Neuronal stem cell (in vitro differentiated cells): ENCODE results near the gene SGCA.

Experiments used
- DNase-seq: peaks from one replicate; pipeline ENCODE4 v3.0.0-alpha.2; 2013; ENCODE audit warnings: low spot score
- H2AFZ ChIP-seq: one replicate; pipeline ENCODE4 v1.6.1; 2013; ENCODE audit warnings: mild to moderate bottlenecking, low read length, inconsistent platforms
- H2AK5ac ChIP-seq: 2 replicates; pipeline ENCODE4 v1.6.1; 2013; ENCODE audit warnings: low read depth, mild to moderate bottlenecking, inconsistent platforms, low read length, moderate library complexity, mixed read lengths
- H2BK120ac ChIP-seq: 2 replicates; pipeline ENCODE4 v1.6.1; 2013; ENCODE audit warnings: low read depth, mild to moderate bottlenecking, inconsistent platforms, low read length, moderate library complexity, mixed read lengths
- H2BK12ac ChIP-seq: one replicate; pipeline ENCODE4 v1.6.1; 2013; ENCODE audit warnings: low read length, inconsistent platforms
- H2BK15ac ChIP-seq: 2 replicates; pipeline ENCODE4 v1.6.1; 2013; ENCODE audit warnings: mild to moderate bottlenecking, low read length, inconsistent platforms, mixed read lengths
- H2BK5ac ChIP-seq: one replicate; pipeline ENCODE4 v1.6.1; 2013; ENCODE audit warnings: inconsistent platforms, mild to moderate bottlenecking, low read length, moderate library complexity
- H3K14ac ChIP-seq: one replicate; pipeline ENCODE4 v1.6.1; 2013; ENCODE audit warnings: low read length, inconsistent platforms
- H3K18ac ChIP-seq: 2 replicates; pipeline ENCODE4 v1.6.1; 2013; ENCODE audit warnings: low read length, inconsistent platforms
- H3K23ac ChIP-seq: 2 replicates; pipeline ENCODE4 v1.6.1; 2013; ENCODE audit warnings: low read depth, mild to moderate bottlenecking, mixed read lengths, low read length, inconsistent platforms; ENCODE audit not compliant: poor library complexity
- H3K27ac ChIP-seq: replicated peaks from 3 replicates; pipeline ENCODE4 v1.5.1; 2013; ENCODE audit warnings: low read length, inconsistent platforms
- H3K27me3 ChIP-seq, 3 experiments: 2 replicates each; pipeline ENCODE4 v1.6.1; 2013; ENCODE audit warnings: low read length in 3 of 3, mild to moderate bottlenecking in 2 of 3, inconsistent platforms in 1 of 3, low read depth in 1 of 3, mixed read lengths in 1 of 3, moderate library complexity in 1 of 3; ENCODE audit not compliant: control insufficient read depth in 3 of 3, insufficient read depth in 3 of 3
- H3K36me3 ChIP-seq, 2 donors: replicated peaks in 1 of 2; 2 replicates each; pipeline ENCODE4 v1.6.1; 2013; ENCODE audit warnings: low read length in 2 of 2; ENCODE audit not compliant: control insufficient read depth in 2 of 2, insufficient read depth in 2 of 2
- H3K4ac ChIP-seq: 2 replicates; pipeline ENCODE4 v1.6.1; 2013; ENCODE audit warnings: inconsistent platforms, mild to moderate bottlenecking, low read length, moderate library complexity
- H3K4me1 ChIP-seq, 2 donors: 1 replicate in 1 of 2; 2 replicates in 1 of 2; pipeline ENCODE4 v1.6.1; 2013; ENCODE audit warnings: low read length in 2 of 2, low read depth in 1 of 2; ENCODE audit not compliant: control insufficient read depth in 2 of 2, insufficient read depth in 1 of 2
- H3K4me2 ChIP-seq: one replicate; pipeline ENCODE4 v1.6.1; 2013; ENCODE audit warnings: mild to moderate bottlenecking, low read length, inconsistent platforms; ENCODE audit not compliant: insufficient read depth, poor library complexity, severe bottlenecking
- H3K4me3 ChIP-seq, 2 donors: 2 replicates each; pipeline ENCODE4 v1.5.1; 2013; ENCODE audit warnings: low read length in 2 of 2, mild to moderate bottlenecking in 2 of 2, inconsistent platforms in 1 of 2, moderate library complexity in 1 of 2
- H3K79me1 ChIP-seq: one replicate; pipeline ENCODE4 v1.6.1; 2013; ENCODE audit warnings: low read depth, mild to moderate bottlenecking, inconsistent platforms, low read length, moderate library complexity
- H3K9ac ChIP-seq: one replicate; pipeline ENCODE4 v1.6.1; 2013; ENCODE audit warnings: mild to moderate bottlenecking, low read depth, low read length, inconsistent platforms; ENCODE audit not compliant: poor library complexity
- H3K9me3 ChIP-seq, 2 donors: replicated peaks in 1 of 2; 2 replicates each; pipeline versions ENCODE3 to v1.6.1; 2013; ENCODE audit warnings: low read length in 2 of 2, mild to moderate bottlenecking in 2 of 2, inconsistent platforms in 1 of 2, low read depth in 1 of 2, mixed read lengths in 1 of 2, moderate library complexity in 1 of 2; ENCODE audit not compliant: control insufficient read depth in 2 of 2, insufficient read depth in 1 of 2
- H4K8ac ChIP-seq: one replicate; pipeline ENCODE4 v1.6.1; 2013; ENCODE audit warnings: low read depth, mild to moderate bottlenecking, inconsistent platforms, low read length, moderate library complexity
- H4K91ac ChIP-seq: one replicate; pipeline ENCODE4 v1.6.1; 2013; ENCODE audit warnings: low read length, low read depth, mild to moderate bottlenecking, inconsistent platforms; ENCODE audit not compliant: poor library complexity
- WGBS, 2 donors: extraction: QIAGEN DNeasy Blood & Tissue Kit; methylation state at CpG; one replicate each; pipeline ENCODE4 v1.1.7; 2013; ENCODE audit warnings: missing lambda C conversion rate in 2 of 2, mixed read lengths in 1 of 2; ENCODE audit not compliant: insufficient read length in 2 of 2, insufficient replicate concordance in 1 of 2; ENCODE audit errors: extremely low coverage in 2 of 2; 5-methylcytosine and 5-hydroxymethylcytosine counted together

SGCA gene

GRCh38 chr17:50214976-50215760 is 49.4 kb downstream of the SGCA start:
- Histone ChIP-seq H2AFZ (no peak overlapping the region), H4K91ac (no peak overlapping the region), H3K4me3 (no peak overlapping the region), H2BK120ac (no peak overlapping the region), H3K23ac (no peak overlapping the region), H2BK15ac (peak overlapping the region; percentile 47), H3K4me2 (no peak overlapping the region), H3K27me3 (peaks cover 0 to 10% (median 0%) of the 10 kb centered on the region in 3 experiments), H2BK5ac (no peak overlapping the region), H3K4me1 (peaks cover 22 to 28% of the 10 kb centered on the region in 2 donors), H4K8ac (no peak overlapping the region), H2BK12ac (no peak overlapping the region), H3K14ac (no peak overlapping the region), H3K9ac (no peak overlapping the region), H3K18ac (no peak overlapping the region), H3K27ac (no peak overlapping the region), H3K4ac (no peak overlapping the region), H3K79me1 (no peaks in the 10 kb centered on the region), H3K36me3 (no peaks in the 10 kb centered on the region), H2AK5ac (no peak overlapping the region), H3K9me3 (peaks cover 0 to 2% of the 10 kb centered on the region in 2 donors)
- DNase-seq: no peak
- WGBS, 2 donors: no CpG with 5 or more reads among the region's 8 CpGs

- no peak overlapping the region for H2BK12ac ChIP-seq
- H3K27ac ChIP-seq: no peak overlapping the region
- DNase-seq: no peak
- H2AFZ ChIP-seq: no peak overlapping the region
- H3K4ac ChIP-seq: no peak overlapping the region
- H2AK5ac ChIP-seq: no peak overlapping the region
- no CpG with 5 or more reads among the region's 3 CpGs for WGBS, 2 donors
- no peak overlapping the region for H3K4me2 ChIP-seq
- H2BK15ac ChIP-seq: no peak overlapping the region
- H3K27me3 ChIP-seq: peaks cover 0 to 15% (median 0%) of the 10 kb centered on the region in 3 experiments
- H3K4me1 ChIP-seq: peaks cover 11 to 18% of the 10 kb centered on the region in 2 donors
- no peak overlapping the region for H3K14ac ChIP-seq
- H3K9me3 ChIP-seq: peaks cover 0 to 2% of the 10 kb centered on the region in 2 donors
- no peak overlapping the region for H2BK5ac ChIP-seq
- no peak overlapping the region for H4K8ac ChIP-seq
- H3K79me1 ChIP-seq: no peaks in the 10 kb centered on the region
- H3K18ac ChIP-seq: no peak overlapping the region
- no peak overlapping the region for H2BK120ac ChIP-seq
- no peak overlapping the region for H3K9ac ChIP-seq
- no peak overlapping the region for H4K91ac ChIP-seq
- H3K36me3 ChIP-seq: no peaks in the 10 kb centered on the region
- no peak overlapping the region for H3K4me3 ChIP-seq
- no peak overlapping the region for H3K23ac ChIP-seq
These were observed 51.8 kb downstream of the SGCA start for GRCh38 chr17:50217591-50217990.

- no peak overlapping the region for H2AFZ ChIP-seq
- peaks cover 11 to 16% of the 10 kb centered on the region in 2 donors for H3K4me1 ChIP-seq
- no peak overlapping the region for H2BK12ac ChIP-seq
- no peaks in the 10 kb centered on the region for H3K79me1 ChIP-seq
- no peak overlapping the region for H2BK5ac ChIP-seq
- H3K9ac ChIP-seq: no peak overlapping the region
- H4K91ac ChIP-seq: no peak overlapping the region
- WGBS, 2 donors: no CpG with 5 or more reads among the region's 3 CpGs
- no peak overlapping the region for H3K23ac ChIP-seq
- H3K4me3 ChIP-seq: no peak overlapping the region
- no peak overlapping the region for H2BK15ac ChIP-seq
- no peak overlapping the region for H3K18ac ChIP-seq
- no peak overlapping the region for H3K4me2 ChIP-seq
- H3K14ac ChIP-seq: no peak overlapping the region
- DNase-seq: no peak
- peaks cover 0 to 15% (median 0%) of the 10 kb centered on the region in 3 experiments for H3K27me3 ChIP-seq
- H3K4ac ChIP-seq: no peak overlapping the region
- no peaks in the 10 kb centered on the region for H3K36me3 ChIP-seq
- H3K27ac ChIP-seq: no peak overlapping the region
- no peak overlapping the region for H2BK120ac ChIP-seq
- no peak overlapping the region for H2AK5ac ChIP-seq
- H3K9me3 ChIP-seq: peaks cover 0 to 2% of the 10 kb centered on the region in 2 donors
- H4K8ac ChIP-seq: no peak overlapping the region
These were observed 52.4 kb downstream of the SGCA start for GRCh38 chr17:50218071-50218759.

GRCh38 chr17:50218771-50219315 is 53.0 kb downstream of the SGCA start:
- Histone ChIP-seq H2BK5ac (no peak overlapping the region), H3K27ac (no peak overlapping the region), H3K4me3 (no peak overlapping the region), H4K91ac (no peak overlapping the region), H2AFZ (no peak overlapping the region), H3K18ac (peak overlapping the region; percentile 72), H3K14ac (no peak overlapping the region), H3K4ac (no peak overlapping the region), H3K9ac (no peak overlapping the region), H3K79me1 (no peaks in the 10 kb centered on the region), H3K27me3 (peaks cover 0 to 15% (median 0%) of the 10 kb centered on the region in 3 experiments), H2BK120ac (no peak overlapping the region), H3K9me3 (peaks cover 0 to 2% of the 10 kb centered on the region in 2 donors), H3K4me2 (no peak overlapping the region), H3K23ac (no peak overlapping the region), H2BK12ac (peak overlapping the region; percentile 75), H4K8ac (no peak overlapping the region), H2AK5ac (no peak overlapping the region), H2BK15ac (no peak overlapping the region), H3K4me1 (peaks cover 11 to 15% of the 10 kb centered on the region in 2 donors), H3K36me3 (no peaks in the 10 kb centered on the region)
- no CpG with 5 or more reads among the region's 1 CpG for whole genome bisulfite sequencing, 2 donors
- no peak for DNase-seq
